ENCODE results near the gene KCNJ12.
"Not testable (repeated sequence)": the region's sequence is repeated elsewhere in the genome, so short reads cannot be mapped to it uniquely, and the experiment has no call there.

- TF ChIP-seq POLR2A, CTCF, POLR2AphosphoS5 (IDR thresholded peaks at IDR 0.05): not testable (repeated sequence)
Measured at GRCh38 chr17:21436481-21436880, 60.3 kb downstream of the KCNJ12 start.

Data from transverse colon (tissue), 4 donors.